Neural cell (in vitro differentiated cells): ENCODE data around the gene GRIFIN.

ENCODE experiments used
- EP300 ChIP-seq: fragments of 450-650 bp; conservative IDR thresholded peaks from 2 replicates; pipeline ENCODE4 v1.6.1; 2014; ENCODE audit warnings: antibody characterized with exemption, mild to moderate bottlenecking, moderate library complexity; ENCODE audit not compliant: poor library complexity, severe bottlenecking
- EZH2 ChIP-seq: fragments of 200-600, 300-800 bp; shearing (Covaris generic), sonication (generic); IDR thresholded peaks from 2 replicates; pipeline ENCODE4 v1.6.1; 2014; ENCODE audit warnings: antibody characterized with exemption, low read length, borderline replicate concordance, mild to moderate bottlenecking; ENCODE audit not compliant: insufficient read depth, poor library complexity, severe bottlenecking
- POLR2AphosphoS5 ChIP-seq: IDR thresholded peaks from 2 replicates; pipeline ENCODE4 v1.6.1; 2012
- TAF1 ChIP-seq: IDR thresholded peaks from 2 replicates; pipeline ENCODE4 v1.6.1; 2012; ENCODE audit warnings: low read depth
- TF ChIP-seq, protein P1 (sequence below): fragments of 450-650 bp; IDR thresholded peaks from 2 replicates; pipeline ENCODE4 v1.5.1; 2014; ENCODE audit warnings: antibody characterized with exemption, mild to moderate bottlenecking, moderate library complexity; ENCODE audit not compliant: poor library complexity, severe bottlenecking

DNA sequence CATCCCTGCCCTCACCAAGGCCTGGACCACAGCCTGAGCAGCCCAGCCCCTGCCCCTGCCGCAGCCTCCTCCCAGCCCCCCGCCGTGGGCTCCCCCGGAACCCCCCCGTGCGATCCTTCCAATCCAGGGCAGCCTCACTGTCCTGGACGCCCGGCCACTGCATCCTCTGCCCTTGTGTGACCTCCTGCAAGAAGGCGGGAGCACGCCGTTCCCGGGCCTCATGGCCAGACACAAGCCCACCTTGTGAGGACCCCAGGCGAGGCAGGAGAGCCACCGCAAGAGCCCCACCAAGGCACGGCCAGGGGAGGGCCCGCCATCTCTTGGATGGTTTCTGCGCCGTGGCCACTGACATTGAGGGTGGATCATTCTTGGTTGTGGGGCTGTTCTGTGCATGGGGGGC is 35.6 kb upstream of the GRIFIN start:
- TF ChIP-seq, protein P1, sequence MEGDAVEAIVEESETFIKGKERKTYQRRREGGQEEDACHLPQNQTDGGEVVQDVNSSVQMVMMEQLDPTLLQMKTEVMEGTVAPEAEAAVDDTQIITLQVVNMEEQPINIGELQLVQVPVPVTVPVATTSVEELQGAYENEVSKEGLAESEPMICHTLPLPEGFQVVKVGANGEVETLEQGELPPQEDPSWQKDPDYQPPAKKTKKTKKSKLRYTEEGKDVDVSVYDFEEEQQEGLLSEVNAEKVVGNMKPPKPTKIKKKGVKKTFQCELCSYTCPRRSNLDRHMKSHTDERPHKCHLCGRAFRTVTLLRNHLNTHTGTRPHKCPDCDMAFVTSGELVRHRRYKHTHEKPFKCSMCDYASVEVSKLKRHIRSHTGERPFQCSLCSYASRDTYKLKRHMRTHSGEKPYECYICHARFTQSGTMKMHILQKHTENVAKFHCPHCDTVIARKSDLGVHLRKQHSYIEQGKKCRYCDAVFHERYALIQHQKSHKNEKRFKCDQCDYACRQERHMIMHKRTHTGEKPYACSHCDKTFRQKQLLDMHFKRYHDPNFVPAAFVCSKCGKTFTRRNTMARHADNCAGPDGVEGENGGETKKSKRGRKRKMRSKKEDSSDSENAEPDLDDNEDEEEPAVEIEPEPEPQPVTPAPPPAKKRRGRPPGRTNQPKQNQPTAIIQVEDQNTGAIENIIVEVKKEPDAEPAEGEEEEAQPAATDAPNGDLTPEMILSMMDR: no peak
- TF ChIP-seq POLR2AphosphoS5 (no peak), EZH2 (no peak), EP300 (no peak), TAF1 (no peak)
